HG03469 (cell line): ENCODE measurements around the gene PACRG.

Experiments used
- ATAC-seq: cut with Tn5 transposase; IDR thresholded peaks from one replicate; pipeline ENCODE4 v1.9.1; 2021; ENCODE audit warnings: mild to moderate bottlenecking, moderate library complexity, moderate number of reproducible peaks; ENCODE audit not compliant: unreplicated experiment

Gene PACRG

GRCh38 chr6:163228041-163228440 is 500.3 kb downstream of the PACRG start:
- ATAC-seq, result no peak

GRCh38 chr6:163229050-163229449 is 501.3 kb downstream of the PACRG start:
- no peak for ATAC-seq

GRCh38 chr6:163230901-163231300 is 503.1 kb downstream of the PACRG start:
- ATAC-seq, result no peak

- no peak for ATAC-seq
These were observed 503.7 kb downstream of the PACRG start for GRCh38 chr6:163231356-163232014.

- ATAC-seq, result no peak
These were observed 504.3 kb downstream of the PACRG start for GRCh38 chr6:163232015-163232523.

- ATAC-seq, result no peak
These were observed 504.9 kb downstream of the PACRG start for GRCh38 chr6:163232649-163233048.

GRCh38 chr6:163237110-163237509 is 509.3 kb downstream of the PACRG start:
- no peak for ATAC-seq

GRCh38 chr6:163239572-163240340 is 512.0 kb downstream of the PACRG start:
- ATAC-seq, result no peak

- ATAC-seq, result no peak
These were observed 512.8 kb downstream of the PACRG start for GRCh38 chr6:163240556-163240955.

GRCh38 chr6:163241683-163242082 is 513.9 kb downstream of the PACRG start:
- ATAC-seq, result no peak

GRCh38 chr6:163243083-163243482 is 515.3 kb downstream of the PACRG start:
- ATAC-seq, result no peak

GRCh38 chr6:163243692-163244589 is 516.2 kb downstream of the PACRG start:
- ATAC-seq, result no peak

- no peak for ATAC-seq
These were observed 520.3 kb downstream of the PACRG start for GRCh38 chr6:163248051-163248450.

GRCh38 chr6:163249651-163250101 is 521.9 kb downstream of the PACRG start:
- ATAC-seq, result no peak

- ATAC-seq, result no peak
These were observed 522.3 kb downstream of the PACRG start for GRCh38 chr6:163250116-163250515.

- no peak for ATAC-seq
These were observed 524.4 kb downstream of the PACRG start for GRCh38 chr6:163252061-163252591.

GRCh38 chr6:163253556-163254213 is 525.9 kb downstream of the PACRG start:
- ATAC-seq, result no peak

GRCh38 chr6:163254341-163254835 is 526.6 kb downstream of the PACRG start:
- no peak for ATAC-seq

GRCh38 chr6:163255265-163255664 is 527.5 kb downstream of the PACRG start:
- no peak for ATAC-seq

- no peak for ATAC-seq
These were observed 531.9 kb downstream of the PACRG start for GRCh38 chr6:163259689-163260088.
